ENCODE data around the gene IFITM5.

DNA sequence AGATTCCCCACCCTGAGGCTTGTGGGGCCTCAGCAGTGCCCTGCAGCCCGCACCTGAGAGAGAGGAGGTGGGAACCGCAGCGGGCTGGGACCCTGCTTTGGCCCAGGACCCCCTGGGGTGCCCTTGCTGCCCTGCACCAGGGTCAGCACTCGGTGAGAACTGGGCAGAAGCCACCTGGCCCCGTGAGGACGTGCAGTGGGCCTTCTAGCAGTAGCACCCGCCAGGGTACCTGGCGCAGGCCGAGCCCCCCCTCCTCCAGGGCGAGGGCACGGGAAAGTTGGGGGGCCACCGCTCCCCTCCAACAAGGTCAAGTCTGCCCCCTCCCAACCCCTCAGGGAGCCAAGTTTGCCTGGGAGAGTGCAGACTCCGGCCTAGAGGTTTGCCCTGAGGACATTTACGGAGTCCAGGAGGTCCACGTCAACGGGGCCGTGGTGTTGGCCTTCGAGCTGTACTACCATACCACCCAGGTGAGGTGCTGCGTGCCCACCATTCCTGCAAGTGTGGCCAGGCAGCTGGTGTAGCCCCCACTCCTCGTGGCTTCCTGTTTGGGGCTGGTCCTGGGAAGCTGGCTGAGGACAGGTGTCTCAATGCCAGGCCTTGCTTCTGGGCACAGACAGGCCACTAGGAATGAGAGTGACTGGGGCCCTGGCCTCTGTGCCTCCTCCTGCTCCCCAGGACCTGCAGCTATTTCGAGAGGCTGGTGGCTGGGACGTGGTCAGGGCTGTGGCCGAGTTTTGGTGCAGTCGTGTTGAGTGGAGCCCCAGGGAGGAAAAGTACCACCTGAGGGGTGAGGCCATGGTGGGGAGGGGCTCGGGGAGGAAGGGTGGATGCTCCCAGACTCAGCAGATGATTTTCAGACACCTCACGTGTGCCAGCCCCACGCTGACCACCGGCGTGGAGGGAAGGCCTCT lies 6.9 kb downstream of the IFITM5 start:
- TF ChIP-seq, protein P1, sequence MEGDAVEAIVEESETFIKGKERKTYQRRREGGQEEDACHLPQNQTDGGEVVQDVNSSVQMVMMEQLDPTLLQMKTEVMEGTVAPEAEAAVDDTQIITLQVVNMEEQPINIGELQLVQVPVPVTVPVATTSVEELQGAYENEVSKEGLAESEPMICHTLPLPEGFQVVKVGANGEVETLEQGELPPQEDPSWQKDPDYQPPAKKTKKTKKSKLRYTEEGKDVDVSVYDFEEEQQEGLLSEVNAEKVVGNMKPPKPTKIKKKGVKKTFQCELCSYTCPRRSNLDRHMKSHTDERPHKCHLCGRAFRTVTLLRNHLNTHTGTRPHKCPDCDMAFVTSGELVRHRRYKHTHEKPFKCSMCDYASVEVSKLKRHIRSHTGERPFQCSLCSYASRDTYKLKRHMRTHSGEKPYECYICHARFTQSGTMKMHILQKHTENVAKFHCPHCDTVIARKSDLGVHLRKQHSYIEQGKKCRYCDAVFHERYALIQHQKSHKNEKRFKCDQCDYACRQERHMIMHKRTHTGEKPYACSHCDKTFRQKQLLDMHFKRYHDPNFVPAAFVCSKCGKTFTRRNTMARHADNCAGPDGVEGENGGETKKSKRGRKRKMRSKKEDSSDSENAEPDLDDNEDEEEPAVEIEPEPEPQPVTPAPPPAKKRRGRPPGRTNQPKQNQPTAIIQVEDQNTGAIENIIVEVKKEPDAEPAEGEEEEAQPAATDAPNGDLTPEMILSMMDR (IDR thresholded peaks at IDR 0.05) = no peak
- no peak for TF ChIP-seq POLR2AphosphoS5 (IDR thresholded peaks at IDR 0.05; ENCODE audit: low read depth, low read length)
